SW480 (cell line): ENCODE results near the gene INO80.
"Not testable (repeated sequence)": the region's sequence is repeated elsewhere in the genome, so short reads cannot be mapped to it uniquely, and the experiment has no call there.

Experiments used
- DNase-seq: peaks from one replicate; pipeline ENCODE4 v3.0.0-alpha.2; 2016; ENCODE audit warnings: low spot score

Gene INO80, protein sequence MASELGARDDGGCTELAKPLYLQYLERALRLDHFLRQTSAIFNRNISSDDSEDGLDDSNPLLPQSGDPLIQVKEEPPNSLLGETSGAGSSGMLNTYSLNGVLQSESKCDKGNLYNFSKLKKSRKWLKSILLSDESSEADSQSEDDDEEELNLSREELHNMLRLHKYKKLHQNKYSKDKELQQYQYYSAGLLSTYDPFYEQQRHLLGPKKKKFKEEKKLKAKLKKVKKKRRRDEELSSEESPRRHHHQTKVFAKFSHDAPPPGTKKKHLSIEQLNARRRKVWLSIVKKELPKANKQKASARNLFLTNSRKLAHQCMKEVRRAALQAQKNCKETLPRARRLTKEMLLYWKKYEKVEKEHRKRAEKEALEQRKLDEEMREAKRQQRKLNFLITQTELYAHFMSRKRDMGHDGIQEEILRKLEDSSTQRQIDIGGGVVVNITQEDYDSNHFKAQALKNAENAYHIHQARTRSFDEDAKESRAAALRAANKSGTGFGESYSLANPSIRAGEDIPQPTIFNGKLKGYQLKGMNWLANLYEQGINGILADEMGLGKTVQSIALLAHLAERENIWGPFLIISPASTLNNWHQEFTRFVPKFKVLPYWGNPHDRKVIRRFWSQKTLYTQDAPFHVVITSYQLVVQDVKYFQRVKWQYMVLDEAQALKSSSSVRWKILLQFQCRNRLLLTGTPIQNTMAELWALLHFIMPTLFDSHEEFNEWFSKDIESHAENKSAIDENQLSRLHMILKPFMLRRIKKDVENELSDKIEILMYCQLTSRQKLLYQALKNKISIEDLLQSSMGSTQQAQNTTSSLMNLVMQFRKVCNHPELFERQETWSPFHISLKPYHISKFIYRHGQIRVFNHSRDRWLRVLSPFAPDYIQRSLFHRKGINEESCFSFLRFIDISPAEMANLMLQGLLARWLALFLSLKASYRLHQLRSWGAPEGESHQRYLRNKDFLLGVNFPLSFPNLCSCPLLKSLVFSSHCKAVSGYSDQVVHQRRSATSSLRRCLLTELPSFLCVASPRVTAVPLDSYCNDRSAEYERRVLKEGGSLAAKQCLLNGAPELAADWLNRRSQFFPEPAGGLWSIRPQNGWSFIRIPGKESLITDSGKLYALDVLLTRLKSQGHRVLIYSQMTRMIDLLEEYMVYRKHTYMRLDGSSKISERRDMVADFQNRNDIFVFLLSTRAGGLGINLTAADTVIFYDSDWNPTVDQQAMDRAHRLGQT (N-terminal part only)

DNA sequence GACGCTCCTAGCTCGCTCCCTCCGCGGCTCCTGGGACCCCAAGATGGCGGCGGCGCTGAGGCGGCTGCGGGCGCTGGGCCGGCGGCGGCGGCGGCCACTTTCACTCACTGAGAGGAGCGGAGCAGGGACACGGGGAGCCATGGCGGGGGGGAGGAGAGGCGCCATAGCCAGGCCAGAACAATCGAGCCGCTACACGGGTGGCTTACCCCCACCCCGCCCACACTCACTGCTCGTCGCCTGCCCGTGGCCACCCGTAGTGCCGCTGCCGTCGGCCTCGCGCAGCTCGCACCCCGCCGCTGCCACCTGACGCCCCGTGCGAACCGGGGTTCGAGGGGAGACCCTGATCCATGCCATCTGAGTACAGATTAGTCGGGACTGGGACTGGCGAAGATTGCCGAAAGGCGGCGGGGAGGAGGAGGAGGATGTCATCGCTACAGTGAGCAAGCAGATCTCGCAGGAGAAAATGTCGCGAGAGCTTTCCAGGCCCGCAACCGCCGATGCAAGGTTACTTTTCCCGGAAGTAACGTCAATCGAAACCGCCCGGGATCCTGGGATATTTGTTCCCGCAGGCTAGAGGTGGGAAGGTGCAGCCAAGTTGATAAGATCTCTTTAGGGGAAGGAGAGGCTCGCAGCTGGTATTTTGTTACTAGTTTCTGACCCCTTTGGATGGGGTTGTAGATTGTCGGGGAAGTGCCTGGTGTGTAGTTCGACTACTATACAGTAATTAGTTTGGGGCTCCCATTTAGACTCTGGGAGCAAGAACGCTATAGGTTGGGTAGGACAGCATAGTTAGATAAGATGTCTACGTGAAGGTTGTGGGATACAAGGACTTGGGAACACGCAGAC is at the start of gene INO80:
TSS of gene INO80 (minus strand) at position 165 of the 846 bp plus-strand sequence. CDS start 19,970 bp downstream, outside the sequence.
- peak; percentile 96 for DNase-seq

DNA sequence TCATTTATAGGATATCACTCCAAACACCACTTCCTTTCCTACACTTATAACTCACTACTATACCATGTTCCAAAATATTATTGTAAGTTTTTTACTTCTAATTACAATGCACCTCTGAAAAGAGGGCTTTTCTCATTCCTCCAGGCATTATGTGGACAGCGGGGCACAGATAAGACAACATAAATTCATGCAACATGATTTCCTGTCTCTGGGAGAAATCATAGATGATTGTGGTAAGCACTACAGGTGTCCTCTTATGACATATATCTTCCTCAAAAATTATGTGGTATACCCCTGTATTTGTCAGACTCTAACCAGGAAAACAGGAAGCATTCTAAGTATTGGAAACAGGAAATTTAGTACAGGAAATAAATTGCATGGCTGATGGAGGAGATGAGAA is 45.7 kb upstream of the INO80 start:
- DNase-seq, result no peak

DNA sequence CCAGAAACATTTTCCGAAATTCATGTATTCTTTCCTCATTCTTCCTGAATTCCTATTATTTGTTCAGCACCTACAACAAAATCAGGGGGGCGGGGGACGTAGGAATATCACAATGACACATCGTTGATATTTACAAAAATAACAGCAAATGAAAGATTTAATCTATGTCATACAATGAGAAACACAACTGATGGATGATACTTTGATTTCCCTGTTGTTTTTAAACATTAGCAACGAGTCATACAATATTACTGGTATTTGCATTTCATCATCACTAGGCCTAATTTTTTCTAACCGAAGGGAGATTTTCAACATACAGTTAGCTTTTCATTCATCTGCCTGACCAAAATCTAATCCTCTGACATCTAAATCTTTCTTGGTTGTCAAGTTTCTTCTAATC is 45.3 kb upstream of the INO80 start:
- DNase-seq, result no peak

- no peak for DNase-seq
Measured at GRCh38 chr15:41160639-41161315, 44.7 kb upstream of the INO80 start.

DNA sequence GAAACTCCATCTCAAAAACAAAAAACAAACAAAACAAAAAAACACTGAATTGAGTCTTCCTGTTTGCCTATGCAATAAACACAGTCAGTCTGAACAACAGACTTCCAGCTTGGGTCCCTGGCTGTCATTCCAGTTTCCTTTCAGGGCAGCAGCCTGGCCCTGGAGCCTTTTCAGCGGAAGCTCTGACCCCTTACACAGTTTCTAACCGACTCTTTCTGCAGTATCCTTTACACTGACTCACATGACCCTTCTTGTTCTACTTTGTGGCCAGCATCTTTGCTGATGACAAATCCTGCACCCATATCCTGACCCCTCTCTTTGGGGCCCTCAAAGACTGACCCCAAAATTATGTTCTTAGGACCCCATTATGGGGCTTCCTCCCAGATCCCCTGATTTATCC is 38.3 kb upstream of the INO80 start:
- DNase-seq, result no peak

DNA sequence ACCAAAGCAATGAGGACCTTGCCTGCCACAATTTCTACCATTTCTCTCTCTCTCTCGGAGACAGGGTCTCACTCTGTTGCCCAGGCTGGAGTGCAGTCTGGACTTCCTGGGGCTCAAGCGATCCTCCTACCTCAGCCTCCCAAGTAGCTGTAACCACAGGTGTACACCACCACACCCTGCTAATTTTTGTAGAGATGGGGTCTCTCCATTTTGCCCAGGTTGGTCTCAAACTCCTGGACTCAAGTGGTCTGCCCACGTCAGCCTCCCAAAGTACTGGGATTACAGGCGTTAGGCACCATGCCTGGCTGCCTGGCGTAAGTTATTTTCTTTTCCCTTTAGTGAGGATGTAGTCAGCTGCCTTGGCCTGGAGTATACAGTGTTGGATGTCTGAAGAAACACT is 37.7 kb upstream of the INO80 start:
- DNase-seq, result no peak

DNA sequence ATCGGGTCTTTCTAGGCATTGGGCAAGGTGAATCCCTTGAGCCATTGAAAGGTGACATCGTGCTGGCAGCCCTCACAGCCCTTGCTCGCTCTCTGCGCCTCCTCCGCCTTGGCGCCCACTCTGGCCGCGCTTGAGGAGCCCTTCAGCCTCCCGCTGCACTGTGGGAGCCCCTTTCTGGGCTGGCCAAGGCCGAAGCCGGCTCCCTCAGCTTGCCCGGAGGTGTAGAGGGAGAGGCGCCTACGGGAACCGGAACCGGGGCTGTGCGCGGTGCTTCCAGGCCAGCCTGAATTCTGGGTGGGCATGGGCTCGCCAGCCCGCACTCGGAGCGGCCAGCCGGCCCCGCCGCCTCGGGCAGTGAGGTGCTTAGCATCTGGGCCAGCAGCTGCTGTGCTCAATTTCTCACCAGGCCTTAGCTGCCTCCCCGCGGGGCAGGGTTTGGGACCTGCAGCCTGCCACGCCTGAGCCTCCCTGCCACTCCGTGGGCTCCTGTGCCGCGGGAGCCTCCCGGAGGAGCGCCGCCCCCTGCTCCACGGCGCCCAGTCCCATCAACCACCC is 35.4 kb upstream of the INO80 start:
- DNase-seq, result no peak

GRCh38 chr15:41150279-41150678 is 34.2 kb upstream of the INO80 start:
- DNase-seq, result no peak

- no peak for DNase-seq
Measured at GRCh38 chr15:41148065-41148464, 32.0 kb upstream of the INO80 start.

- DNase-seq, result no peak
Measured at GRCh38 chr15:41139619-41140018, 23.5 kb upstream of the INO80 start.

- DNase-seq, result not testable (repeated sequence)
Measured at GRCh38 chr15:41139112-41139511, 23.0 kb upstream of the INO80 start.

GRCh38 chr15:41135580-41135979 is 19.5 kb upstream of the INO80 start:
- DNase-seq, result not testable (repeated sequence)

- DNase-seq, result no peak
Measured at GRCh38 chr15:41133454-41133853, 17.4 kb upstream of the INO80 start.

DNA sequence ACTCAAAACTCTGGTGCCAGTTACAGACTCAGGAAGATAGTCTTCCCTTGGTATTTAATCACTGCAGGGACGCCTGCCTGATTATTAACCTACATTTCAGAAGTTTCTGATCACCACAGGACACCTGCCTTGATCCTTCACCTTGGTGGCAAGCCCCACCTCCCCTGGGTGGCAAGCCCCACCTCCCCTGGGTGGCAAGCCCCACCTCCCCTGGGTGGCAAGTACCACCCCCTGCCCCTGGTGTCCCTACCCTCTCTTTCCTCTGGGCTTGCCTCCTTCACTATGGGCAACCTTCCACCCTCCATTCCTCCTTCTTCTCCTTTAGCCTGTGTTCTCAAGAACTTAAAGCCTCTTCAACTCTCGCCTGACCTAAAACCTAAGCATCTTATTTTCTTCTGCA is 16.0 kb upstream of the INO80 start:
- not testable (repeated sequence) for DNase-seq

DNA sequence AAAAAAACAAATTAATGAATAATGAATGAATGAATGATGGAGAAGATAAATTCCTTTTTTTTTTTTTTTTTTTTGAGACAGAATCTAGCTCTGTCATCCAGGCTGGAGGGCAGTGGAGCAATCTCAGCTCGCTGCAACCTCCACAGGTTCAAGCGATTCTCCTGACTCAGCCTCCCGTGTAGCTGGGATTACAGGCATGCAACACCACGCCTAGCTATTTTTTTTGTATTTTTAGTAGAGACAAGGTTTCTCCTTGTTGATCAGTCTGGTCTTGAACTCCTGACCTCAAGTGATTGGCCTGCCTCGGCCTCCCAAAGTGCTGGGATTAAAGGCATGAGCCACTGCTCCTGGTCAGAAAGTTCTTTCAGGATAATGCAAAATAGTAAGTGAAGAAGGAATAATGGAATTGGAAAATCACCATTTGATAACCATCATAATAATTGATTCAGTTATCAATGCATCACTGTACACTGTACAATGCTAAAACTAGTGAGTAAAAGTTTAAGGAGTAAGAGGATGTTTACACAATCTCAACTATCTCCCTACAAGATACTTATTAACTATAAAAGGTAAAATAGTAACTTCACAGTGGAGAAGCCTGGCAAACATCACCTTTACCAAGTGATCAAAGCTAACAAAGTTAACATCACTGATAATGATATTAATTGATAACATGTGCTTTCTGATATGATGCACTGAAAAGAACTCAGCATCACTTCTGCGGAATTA is 12.3 kb upstream of the INO80 start:
- no peak for DNase-seq

DNA sequence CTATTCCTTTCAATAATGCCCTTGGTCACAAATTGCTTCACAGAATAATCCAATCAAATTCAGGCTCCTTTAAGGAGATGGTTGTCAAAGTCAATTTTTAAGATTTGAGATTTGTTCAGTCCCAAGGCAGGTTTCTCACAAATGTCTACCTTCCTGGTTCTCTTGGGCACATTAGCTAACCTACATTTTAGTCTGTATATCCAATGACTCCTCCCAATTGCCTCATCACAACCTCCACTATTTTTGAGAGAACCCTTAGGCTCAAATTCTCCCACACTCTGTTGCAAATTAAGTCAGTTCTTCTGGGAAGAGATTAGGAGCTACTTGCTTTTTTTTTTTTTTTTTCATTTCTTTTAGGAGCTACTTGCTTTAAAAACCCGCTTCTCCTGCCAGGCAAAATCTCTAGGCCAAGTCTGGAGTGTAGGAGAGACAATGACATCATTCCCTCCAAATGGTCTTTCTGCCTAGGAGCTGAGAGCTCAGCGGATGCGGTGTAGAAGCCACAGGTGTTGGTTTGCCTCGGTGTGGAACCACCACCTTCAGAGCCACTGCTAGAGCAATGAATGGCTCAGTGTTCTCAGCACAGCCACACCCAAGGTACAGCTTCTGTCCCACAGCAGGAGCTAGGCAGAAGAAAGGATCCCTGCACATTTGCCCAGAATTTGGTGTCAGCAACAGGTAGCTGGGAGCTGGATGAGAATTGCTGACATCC is 10.0 kb upstream of the INO80 start:
- DNase-seq, result peak; percentile 95

GRCh38 chr15:41125063-41125669 is 9.1 kb upstream of the INO80 start:
- no peak for DNase-seq

DNA sequence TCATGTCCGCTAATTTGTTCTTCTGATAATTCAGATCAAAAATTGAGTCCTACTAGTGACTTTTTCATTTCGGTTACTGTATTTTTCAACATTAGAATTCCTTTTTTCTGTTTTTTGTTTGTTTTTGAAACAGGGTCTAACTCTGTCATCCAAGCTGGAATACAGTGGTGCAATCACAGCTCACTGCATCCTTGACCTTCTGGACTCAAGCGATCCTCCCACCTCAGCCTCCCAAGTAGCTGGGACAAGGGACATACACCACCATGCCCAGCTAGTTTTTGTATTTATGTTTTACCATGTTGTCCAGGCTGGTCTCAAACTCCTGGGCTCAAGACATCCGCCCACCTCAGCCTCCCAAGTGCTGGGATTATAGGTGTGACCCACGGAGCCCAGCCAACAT is 8.0 kb upstream of the INO80 start:
- DNase-seq, result no peak

- DNase-seq, result no peak
Measured at GRCh38 chr15:41122849-41123248, 6.8 kb upstream of the INO80 start.
